Upper lobe of left lung (tissue), 6 donors: ENCODE measurements around the gene MYO5B. TPM values are rescaled to one million over a fixed set of nuclear protein-coding genes. Genes with fewer than 3 reads are reported as not detected.

Source experiments
- ATAC-seq, 2 donors: fragments of 200-7000 bp; cut with Tn5 transposase; one replicate each; pipeline ENCODE4 v1.9.1; 2022; ENCODE audit warnings: mild to moderate bottlenecking in 2 of 2, moderate library complexity in 2 of 2; ENCODE audit not compliant: low FRiP score in 2 of 2
- DNase-seq, 2 donors: peaks; one replicate each; pipeline ENCODE4 v3.0.0-alpha.2; 2019 to 2020
- H3K27ac ChIP-seq, 4 donors: fragments of 200-600 bp; sonication (generic); one replicate each; pipeline ENCODE4 v1.5.1; 2016 to 2019
- H3K27me3 ChIP-seq, 4 donors: fragments of 200-600 bp; sonication (generic); one replicate each; pipeline ENCODE4 v1.5.1; 2017 to 2019
- H3K36me3 ChIP-seq, 4 donors: fragments of 200-600 bp; sonication (generic); one replicate each; pipeline ENCODE4 v1.5.1; 2016 to 2019
- H3K4me1 ChIP-seq, 4 donors: fragments of 200-600 bp; sonication (generic); one replicate each; pipeline ENCODE4 v1.5.1; 2018 to 2019
- H3K4me3 ChIP-seq, 4 donors: fragments of 200-600 bp; sonication (generic); one replicate each; pipeline ENCODE4 v1.5.1; 2017 to 2019; ENCODE audit warnings: mild to moderate bottlenecking in 2 of 4, moderate library complexity in 1 of 4
- H3K9me3 ChIP-seq, 4 donors: fragments of 200-600 bp; sonication (generic); one replicate each; pipeline ENCODE4 v1.5.1; 2018 to 2019
- CTCF ChIP-seq, 6 experiments: fragments of 450-650 bp in 4 of 6; fragments of 200-600 bp in 2 of 6; sonication (generic) in 2 of 6; IDR thresholded peaks; one replicate each; pipeline ENCODE4 v1.5.1; 2016 to 2019; ENCODE audit warnings: antibody characterized with exemption in 6 of 6
- EP300 ChIP-seq, 4 donors: sonication (generic); formaldehyde crosslinking; IDR thresholded peaks; one replicate each; pipeline ENCODE4 v1.5.1; 2017; ENCODE audit warnings: antibody characterized with exemption in 4 of 4, control low read depth in 2 of 4
- POLR2A ChIP-seq, 4 donors: fragments of 450-650 bp; IDR thresholded peaks; one replicate each; pipeline ENCODE4 v1.5.1; 2016 to 2017; ENCODE audit warnings: antibody characterized with exemption in 4 of 4, mild to moderate bottlenecking in 2 of 4
- POLR2AphosphoS5 ChIP-seq, 2 donors: sonication (generic); formaldehyde crosslinking; IDR thresholded peaks; one replicate each; pipeline ENCODE4 v1.5.1; 2017; ENCODE audit warnings: antibody characterized with exemption in 2 of 2
- WGBS, 2 donors: methylation state at CpG; one replicate each; pipeline ENCODE4 v1.1.5; 2017 to 2018; 5-methylcytosine and 5-hydroxymethylcytosine counted together
- total RNA-seq, 6 donors: library from RNA; depleted of rRNA in 4 of 6; stranded (reverse); fragments of >200 nt in 4 of 6; gene quantifications; one replicate each; pipeline versions ENCODE4 v1.1.0 to v1.2.1, GENCODE V29; 2016 to 2021
- donor health status: DM: no; HTN: no; CAD: no; lungs with moderate emphysema.
- donor health status: DM: no; HTN: yes; CAD: no; lungs with severe emphysema.

Gene MYO5B
- total RNA-seq, 6 donors from 2014 or later = 25.4 to 95.2 (median 49.6) TPM

GRCh38 chr18:49905771-49906170 is 289.2 kb downstream of the MYO5B start:
- no peak overlapping the region for H3K27ac ChIP-seq
- no peak overlapping the region for H3K4me3 ChIP-seq
- H3K36me3 ChIP-seq = peaks cover 0 to 4% (median 0%) of the 10 kb centered on the region in 4 donors
- no peak for ATAC-seq
- DNase-seq = no peak
- WGBS, 2 donors = 47 to 58% methylated on average over 4 to 5 of the region's 5 CpGs
- H3K27me3 ChIP-seq = no peaks in the 10 kb centered on the region
- no peak for TF ChIP-seq POLR2A (IDR thresholded peaks at IDR 0.05)
- TF ChIP-seq POLR2AphosphoS5 (IDR thresholded peaks at IDR 0.05) = no peak
- no peak for TF ChIP-seq EP300 (IDR thresholded peaks at IDR 0.05)
- TF ChIP-seq CTCF (IDR thresholded peaks at IDR 0.05) = no peak
- no peaks in the 10 kb centered on the region for H3K9me3 ChIP-seq
- no peaks in the 10 kb centered on the region for H3K4me1 ChIP-seq

GRCh38 chr18:49904871-49905555 is 289.9 kb downstream of the MYO5B start:
- no peak for ATAC-seq
- Histone ChIP-seq H3K4me1 (no peaks in the 10 kb centered on the region), H3K27ac (no peak overlapping the region), H3K4me3 (no peak overlapping the region), H3K27me3 (no peaks in the 10 kb centered on the region), H3K36me3 (peaks cover 0 to 4% (median 0%) of the 10 kb centered on the region in 4 donors), H3K9me3 (no peaks in the 10 kb centered on the region)
- no peak for TF ChIP-seq CTCF (IDR thresholded peaks at IDR 0.05)
- no peak for TF ChIP-seq EP300 (IDR thresholded peaks at IDR 0.05)
- TF ChIP-seq POLR2AphosphoS5 (IDR thresholded peaks at IDR 0.05) = no peak
- no peak for TF ChIP-seq POLR2A (IDR thresholded peaks at IDR 0.05)
- DNase-seq = no peak
- WGBS, 2 donors = 56 to 69% methylated on average over 4 of the region's 4 CpGs

GRCh38 chr18:49901862-49902340 is 293.0 kb downstream of the MYO5B start:
- Histone ChIP-seq H3K27ac (no peak overlapping the region), H3K27me3 (no peaks in the 10 kb centered on the region), H3K9me3 (no peaks in the 10 kb centered on the region), H3K4me1 (no peaks in the 10 kb centered on the region), H3K36me3 (peaks cover 0 to 4% (median 0%) of the 10 kb centered on the region in 4 donors), H3K4me3 (no peak overlapping the region)
- WGBS, 2 donors = 85 to 87% methylated on average over 4 to 6 of the region's 6 CpGs
- no peak for DNase-seq
- no peak for TF ChIP-seq POLR2AphosphoS5 (IDR thresholded peaks at IDR 0.05)
- TF ChIP-seq POLR2A (IDR thresholded peaks at IDR 0.05) = no peak
- no peak for TF ChIP-seq CTCF (IDR thresholded peaks at IDR 0.05)
- TF ChIP-seq EP300 (IDR thresholded peaks at IDR 0.05) = no peak
- no peak for ATAC-seq

- Histone ChIP-seq H3K27me3 (no peaks in the 10 kb centered on the region), H3K27ac (no peak overlapping the region), H3K4me3 (no peak overlapping the region), H3K36me3 (peaks cover 0 to 4% (median under 1%) of the 10 kb centered on the region in 4 donors), H3K9me3 (no peaks in the 10 kb centered on the region), H3K4me1 (no peaks in the 10 kb centered on the region)
- DNase-seq (no peak), ATAC-seq (no peak)
- 68 to 73% methylated on average over 5 of the region's 5 CpGs for WGBS, 2 donors
- TF ChIP-seq EP300 (IDR thresholded peaks at IDR 0.05) (no peak), CTCF (IDR thresholded peaks at IDR 0.05) (no peak), POLR2A (IDR thresholded peaks at IDR 0.05) (no peak), POLR2AphosphoS5 (IDR thresholded peaks at IDR 0.05) (no peak)
These were observed 295.2 kb downstream of the MYO5B start for GRCh38 chr18:49899657-49900330.
